HG02938 (cell line): Measurements from ENCODE around the gene ALCAM.

ENCODE experiments used
- ATAC-seq: cut with Tn5 transposase; IDR thresholded peaks from one replicate; pipeline ENCODE4 v1.9.1; 2021; ENCODE audit warnings: mild to moderate bottlenecking, moderate library complexity; ENCODE audit not compliant: unreplicated experiment

The ALCAM gene

DNA sequence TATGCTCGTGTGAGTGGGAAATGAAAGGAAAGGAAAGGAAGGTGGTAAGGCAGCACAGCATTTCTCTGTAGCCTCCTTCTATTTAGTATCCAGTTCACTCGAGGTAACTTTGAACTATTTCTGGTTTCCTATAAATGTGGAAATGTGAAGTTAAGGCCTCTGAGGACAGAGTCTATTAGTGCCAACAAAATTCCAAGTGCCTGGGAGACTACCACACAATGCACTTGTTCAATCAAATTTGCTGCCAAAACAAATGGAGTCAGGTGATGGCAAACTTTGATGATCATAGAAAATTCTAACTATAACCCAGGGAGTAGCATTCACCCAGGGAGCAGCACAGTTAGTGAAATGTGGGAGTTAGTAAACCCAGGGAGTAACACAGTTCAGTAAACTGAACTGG, 155.1 kb downstream of the ALCAM start:
- no peak for ATAC-seq

GRCh38 chr3:105523501-105523900, 156.8 kb downstream of the ALCAM start:
- no peak for ATAC-seq

- ATAC-seq: no peak
These were observed 158.8 kb downstream of the ALCAM start for GRCh38 chr3:105525531-105525930.

DNA sequence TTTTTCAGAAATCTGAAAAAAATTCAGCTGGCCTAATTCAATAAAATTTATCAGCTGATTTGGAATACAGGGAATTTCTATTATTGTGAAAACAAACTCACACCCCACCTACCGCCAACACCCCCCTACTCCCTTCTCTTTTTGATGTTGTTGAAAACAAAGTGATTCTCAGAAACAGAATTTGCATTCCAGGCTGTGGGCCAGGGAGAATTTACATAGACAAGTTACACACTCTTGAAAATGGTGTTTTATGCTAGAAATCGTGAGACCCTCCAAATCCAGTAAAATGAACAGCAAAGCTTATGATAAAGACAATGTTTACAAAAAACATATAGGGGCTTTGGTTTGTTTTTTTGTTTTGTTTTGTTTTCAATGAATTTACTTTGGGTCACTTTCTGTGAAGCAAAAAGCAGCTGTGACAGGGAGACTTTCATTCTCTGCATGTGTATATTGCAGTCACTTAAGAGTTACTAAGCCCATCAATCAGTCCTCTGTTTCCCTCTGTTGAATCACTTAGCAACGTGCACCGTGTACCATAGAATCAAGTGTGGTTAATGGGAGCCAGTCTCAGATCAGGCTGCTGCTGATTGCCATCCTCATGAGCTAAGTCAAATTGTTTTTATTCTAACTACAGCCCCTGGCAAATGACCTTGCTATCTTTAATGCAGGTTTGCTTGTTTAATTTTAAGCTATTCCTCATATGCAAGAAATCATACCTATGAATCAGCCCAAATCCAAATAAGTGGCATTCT, 159.8 kb downstream of the ALCAM start:
- no peak for ATAC-seq

GRCh38 chr3:105527535-105527934, 160.8 kb downstream of the ALCAM start:
- no peak for ATAC-seq

- ATAC-seq: peak; percentile 95
These were observed 161.2 kb downstream of the ALCAM start for GRCh38 chr3:105527949-105528348.

DNA sequence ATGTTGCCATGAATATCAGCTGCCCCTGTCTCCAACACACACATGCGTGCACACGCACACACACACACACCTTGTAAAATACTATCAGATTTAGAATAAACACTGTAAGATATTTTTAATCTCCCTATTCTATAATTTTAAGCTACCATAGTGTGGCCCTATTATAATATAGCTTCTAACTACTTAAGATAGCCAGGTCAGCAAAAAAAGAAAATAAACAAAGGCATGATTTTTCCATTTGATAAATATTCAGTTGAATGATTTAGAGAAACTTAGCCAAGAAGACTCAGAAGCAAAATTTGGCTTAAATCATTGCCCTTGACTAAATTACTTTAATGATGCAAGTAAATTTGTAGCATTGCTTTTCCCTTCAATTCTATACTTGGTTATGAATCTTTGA, 162.2 kb downstream of the ALCAM start:
- ATAC-seq: no peak

DNA sequence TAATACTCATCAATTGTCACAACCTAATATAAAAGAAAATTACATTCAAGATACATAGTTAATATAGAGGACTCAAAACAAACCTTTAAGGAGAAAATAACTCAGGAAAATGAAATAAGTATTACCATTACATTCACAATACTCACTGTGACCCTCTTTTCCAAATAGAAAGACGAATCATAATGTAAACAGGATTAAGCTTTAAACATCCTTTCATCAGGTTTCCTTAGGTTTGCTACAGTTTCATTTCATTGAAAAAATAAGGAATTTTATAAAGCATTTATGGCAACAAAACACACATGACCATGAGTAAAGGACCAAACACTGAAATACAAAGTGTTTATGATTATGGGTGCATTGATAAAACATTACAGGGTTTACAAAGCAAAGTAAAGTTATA, 162.7 kb downstream of the ALCAM start:
- no peak for ATAC-seq

GRCh38 chr3:105532251-105532650, 165.5 kb downstream of the ALCAM start:
- ATAC-seq: no peak

DNA sequence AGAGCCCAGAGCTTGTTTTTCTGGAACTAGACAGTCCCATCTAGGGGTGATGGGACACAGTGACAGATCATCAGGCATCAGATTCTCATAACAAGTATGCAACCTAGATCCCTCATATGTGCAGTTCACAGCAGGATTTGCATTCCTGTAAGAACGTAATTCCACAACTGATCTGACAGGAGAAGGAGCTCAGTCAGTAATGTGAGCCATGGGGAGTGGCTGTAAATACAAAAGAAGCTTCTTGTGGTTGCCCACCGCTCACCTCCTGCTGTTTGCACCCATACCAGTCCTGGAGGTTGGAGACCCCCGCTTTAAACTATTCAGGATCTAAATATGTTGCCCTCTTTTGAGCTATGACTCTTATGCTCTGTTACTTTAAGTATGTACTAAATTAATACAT, 167.3 kb downstream of the ALCAM start:
- no peak for ATAC-seq

- no peak for ATAC-seq
These were observed 167.8 kb downstream of the ALCAM start for GRCh38 chr3:105534491-105534890.

DNA sequence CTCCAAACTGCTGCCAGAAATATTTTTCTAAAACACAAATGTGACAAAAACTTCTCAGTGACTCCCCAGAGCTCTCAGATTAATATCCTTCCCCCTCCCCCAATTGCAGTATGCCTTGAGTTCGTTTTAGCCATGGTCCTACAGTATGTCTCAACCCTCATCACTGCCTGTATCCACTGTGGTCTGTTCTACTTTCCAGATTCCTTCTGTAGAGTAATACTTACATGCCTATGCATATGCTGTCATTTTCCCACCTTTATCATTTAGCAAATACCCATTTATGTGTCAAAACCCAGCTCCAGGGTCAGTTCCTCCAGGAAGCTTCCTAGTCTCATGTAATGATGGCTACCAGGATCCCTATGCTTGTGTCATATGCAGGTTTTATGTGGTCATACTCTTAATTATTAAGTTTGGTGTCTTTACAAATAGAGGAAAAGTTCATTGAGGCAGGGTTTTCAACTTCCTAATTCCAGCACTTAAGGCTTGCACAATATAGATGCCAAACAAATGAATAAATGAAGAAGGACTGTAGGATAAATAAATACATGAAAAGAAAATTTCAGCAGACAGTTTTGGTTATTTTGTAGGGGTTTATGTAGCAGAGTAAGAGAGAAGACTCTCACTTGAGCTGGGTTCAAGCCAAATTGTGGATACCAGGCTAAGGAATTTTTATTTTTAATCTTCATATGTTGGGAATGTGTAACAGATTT, 170.8 kb downstream of the ALCAM start:
- no peak for ATAC-seq

- no peak for ATAC-seq
These were observed 171.8 kb downstream of the ALCAM start for GRCh38 chr3:105538483-105538882.

- no peak for ATAC-seq
These were observed 173.2 kb downstream of the ALCAM start for GRCh38 chr3:105539897-105540296.

GRCh38 chr3:105542282-105543019, 175.7 kb downstream of the ALCAM start:
- no peak for ATAC-seq

DNA sequence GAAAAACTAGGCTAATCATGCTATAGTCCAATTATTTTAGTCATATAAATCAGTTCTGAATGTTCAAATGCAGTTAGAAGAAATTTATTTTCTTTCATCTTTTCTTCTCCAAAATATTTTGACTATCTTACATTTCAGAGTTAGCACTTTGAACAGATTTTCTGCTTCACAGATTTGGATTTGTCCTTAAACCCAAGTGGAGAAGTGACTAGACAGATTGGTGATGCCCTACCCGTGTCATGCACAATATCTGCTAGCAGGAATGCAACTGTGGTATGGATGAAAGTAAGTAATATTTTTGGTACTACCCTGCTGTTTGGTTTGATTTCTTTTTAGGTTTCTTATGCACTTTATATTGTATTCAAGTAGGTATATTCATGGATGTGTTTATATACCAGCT, 178.3 kb downstream of the ALCAM start:
- no peak for ATAC-seq

GRCh38 chr3:105553851-105554250, 187.1 kb downstream of the ALCAM start:
- ATAC-seq: no peak

DNA sequence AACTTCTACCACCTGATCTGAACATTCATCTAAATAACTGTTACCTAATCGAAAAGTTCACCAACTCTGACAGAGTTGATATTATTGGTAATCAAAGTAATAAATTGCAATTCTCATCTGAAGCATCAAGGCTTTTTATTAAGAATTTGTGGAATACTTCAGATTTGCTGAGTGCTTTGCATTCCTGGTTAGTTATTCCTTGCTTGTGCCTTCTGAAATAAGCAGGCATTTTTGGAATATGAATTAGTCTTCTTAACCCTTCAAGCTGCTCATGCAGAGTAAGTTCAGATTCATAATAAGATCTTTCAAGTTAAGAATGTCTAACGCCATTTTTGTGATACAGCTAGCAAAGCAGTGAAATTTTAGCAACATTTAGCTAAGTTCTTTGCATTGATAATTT, 188.5 kb downstream of the ALCAM start:
- ATAC-seq: no peak

DNA sequence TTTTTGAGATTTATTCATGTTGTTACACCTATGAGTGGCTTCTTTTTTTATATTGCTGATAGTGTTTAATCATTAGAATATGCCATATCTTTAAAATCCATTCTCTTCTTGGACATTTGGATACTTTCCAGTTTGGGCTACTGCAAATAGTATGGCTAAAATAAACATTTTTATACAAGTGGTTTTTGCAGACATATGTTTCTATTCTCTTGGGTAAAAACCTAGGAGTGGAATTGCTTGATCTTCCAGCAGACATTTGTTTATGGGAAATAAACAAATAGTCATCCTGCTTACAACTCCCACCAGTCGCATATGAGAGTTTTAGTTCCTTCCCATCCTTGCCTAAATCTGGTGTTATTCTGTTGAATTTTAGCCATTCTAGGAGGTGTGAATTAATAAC, 193.1 kb downstream of the ALCAM start:
- ATAC-seq: no peak

DNA sequence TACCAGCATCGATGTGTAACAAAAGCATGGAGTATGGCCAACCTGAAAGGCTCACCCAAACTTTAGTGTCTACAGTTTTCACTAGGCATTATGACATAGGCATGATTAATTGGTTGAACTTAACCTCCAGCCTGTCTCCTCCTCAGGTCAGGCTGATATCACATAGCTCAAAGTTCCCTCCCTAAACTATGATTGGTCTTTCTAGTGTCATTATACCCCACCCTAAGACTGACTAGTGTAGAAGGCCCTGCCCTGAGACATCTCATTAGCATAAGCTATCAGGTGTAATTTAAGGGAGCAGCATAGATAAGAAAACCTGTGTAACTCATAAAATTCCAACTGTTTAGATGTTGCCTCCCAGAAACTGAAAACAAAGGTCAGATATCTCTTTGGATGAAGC, 195.2 kb downstream of the ALCAM start:
- no peak for ATAC-seq

DNA sequence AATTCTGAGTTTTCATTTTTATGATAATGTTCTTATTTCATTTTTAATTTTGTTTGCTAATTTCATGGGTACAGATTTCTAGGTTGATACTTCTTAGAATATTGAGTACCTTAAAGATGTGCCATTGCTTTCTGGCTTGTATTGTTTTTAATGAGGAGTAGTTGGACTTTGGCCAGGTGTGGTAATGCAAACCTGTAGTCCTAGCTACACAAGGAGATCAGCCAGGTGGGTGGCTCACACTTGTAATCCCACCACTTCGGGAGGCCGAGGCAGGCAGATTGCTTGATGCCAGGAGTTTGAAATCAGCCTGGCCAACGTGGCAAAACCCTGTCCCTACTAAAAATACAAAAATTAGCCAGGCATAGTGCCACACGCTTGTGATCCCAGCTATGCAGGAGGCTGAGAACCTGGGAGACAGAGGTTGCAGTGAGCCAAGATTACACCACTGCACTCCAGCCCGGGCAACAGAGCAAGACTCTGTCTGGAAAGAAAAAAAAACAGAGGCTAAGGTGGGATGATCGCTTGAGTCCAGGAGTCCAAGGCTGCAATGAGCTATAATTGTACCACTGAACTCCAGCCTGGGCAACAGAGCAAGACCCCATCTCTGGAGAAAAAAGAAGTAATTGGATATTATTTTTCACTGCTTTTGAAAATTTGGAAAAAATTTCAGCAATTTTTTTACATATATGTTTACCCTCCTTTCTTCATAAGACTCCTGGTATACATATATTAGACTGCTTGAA, 198.0 kb downstream of the ALCAM start:
- no peak for ATAC-seq
